Activated naive CD4-positive, alpha-beta T cell treated with anti-CD3 and anti-CD28 coated beads, Interleukin-2, amount 10 ng/mL, durations not matched to agents 7 days and 5 days (primary cell): ENCODE measurements around the gene IL20RA.
"Not testable (repeated sequence)": the region's sequence is repeated elsewhere in the genome, so short reads cannot be mapped to it uniquely, and the experiment has no call there.

Source experiments
- CTCF ChIA-PET: fragments of 350-600 bp; sonication (Branson Sonifier 250); formaldehyde crosslinking; loops from one replicate; lab custom pipeline; 2021; ENCODE audit warnings: antibody characterized with exemption; lab: Charles Lee
- DNase-seq: peaks from one replicate; pipeline ENCODE4 v3.0.0-alpha.2; 2020
- H3K27ac Mint-ChIP-seq: one replicate; pipeline ENCODE4 v1.8.0; 2021; ENCODE audit warnings: mild to moderate bottlenecking, moderate library complexity, mixed read lengths
- H3K27me3 Mint-ChIP-seq: one replicate; pipeline ENCODE4 v1.8.0; 2021; ENCODE audit warnings: mild to moderate bottlenecking, mixed read lengths
- H3K36me3 Mint-ChIP-seq: one replicate; pipeline ENCODE4 v1.8.0; 2021; ENCODE audit warnings: mixed read lengths
- H3K4me1 Mint-ChIP-seq: one replicate; pipeline ENCODE4 v1.8.0; 2021; ENCODE audit warnings: mixed read lengths
- H3K4me3 Mint-ChIP-seq: one replicate; pipeline ENCODE4 v1.8.0; 2021; ENCODE audit warnings: mild to moderate bottlenecking, moderate library complexity, mixed read lengths
- H3K9me3 Mint-ChIP-seq: one replicate; pipeline ENCODE4 v1.8.0; 2021; ENCODE audit warnings: mixed read lengths

IL20RA gene

GRCh38 chr6:136964398-136964797 lies 80.4 kb downstream of the IL20RA start:
- DNase-seq = no peak
- no peaks in the 10 kb centered on the region for H3K4me1 Mint-ChIP-seq
- CTCF ChIA-PET = no interaction called here
- no peak overlapping the region for H3K4me3 Mint-ChIP-seq
- no peak overlapping the region for H3K27ac Mint-ChIP-seq
- no peaks in the 10 kb centered on the region for H3K9me3 Mint-ChIP-seq
- H3K27me3 Mint-ChIP-seq = peaks cover 51% of the 10 kb centered on the region
- no peaks in the 10 kb centered on the region for H3K36me3 Mint-ChIP-seq

- H3K4me1 Mint-ChIP-seq = no peaks in the 10 kb centered on the region
- H3K27ac Mint-ChIP-seq = no peak overlapping the region
- H3K4me3 Mint-ChIP-seq = no peak overlapping the region
- no peak for DNase-seq
- H3K27me3 Mint-ChIP-seq = peaks cover 51% of the 10 kb centered on the region
- no peaks in the 10 kb centered on the region for H3K36me3 Mint-ChIP-seq
- H3K9me3 Mint-ChIP-seq = no peaks in the 10 kb centered on the region
- CTCF ChIA-PET = interaction anchor here (0.6 to 1.6 kb wide), 3 partner anchors 20 to 414 kb away, joined by 3 to 4 read pairs (median 3); no protein-coding TSS in a partner anchor
Measured at GRCh38 chr6:136963259-136963658, 81.5 kb downstream of the IL20RA start.

GRCh38 chr6:136962661-136963060 lies 82.1 kb downstream of the IL20RA start:
- CTCF ChIA-PET = interaction anchor here (1.0 to 1.6 kb wide), 2 partner anchors 20 to 37 kb away, joined by 3 to 4 read pairs; no protein-coding TSS in a partner anchor

GRCh38 chr6:136961848-136962247 lies 82.9 kb downstream of the IL20RA start:
- H3K4me1 Mint-ChIP-seq = peaks cover 3% of the 10 kb centered on the region
- H3K36me3 Mint-ChIP-seq = no peaks in the 10 kb centered on the region
- no peak overlapping the region for H3K27ac Mint-ChIP-seq
- DNase-seq = no peak
- CTCF ChIA-PET = no interaction called here
- H3K27me3 Mint-ChIP-seq = peaks cover 44% of the 10 kb centered on the region
- no peaks in the 10 kb centered on the region for H3K9me3 Mint-ChIP-seq
- H3K4me3 Mint-ChIP-seq = no peak overlapping the region

More at GRCh38 chr6:136962661-136963060, 82.1 kb downstream of the IL20RA start:
- no peaks in the 10 kb centered on the region for H3K4me1 Mint-ChIP-seq
- no peaks in the 10 kb centered on the region for H3K9me3 Mint-ChIP-seq
- no peak overlapping the region for H3K27ac Mint-ChIP-seq
- no peak for DNase-seq
- no peaks in the 10 kb centered on the region for H3K36me3 Mint-ChIP-seq
- peaks cover 47% of the 10 kb centered on the region for H3K27me3 Mint-ChIP-seq
- no peak overlapping the region for H3K4me3 Mint-ChIP-seq

GRCh38 chr6:136960781-136961180 lies 84.0 kb downstream of the IL20RA start:
- Mint-ChIP-seq H3K36me3 (no peaks in the 10 kb centered on the region), H3K27ac (no peak overlapping the region), H3K9me3 (no peaks in the 10 kb centered on the region), H3K4me1 (peaks cover 6% of the 10 kb centered on the region), H3K4me3 (no peak overlapping the region), H3K27me3 (peaks cover 39% of the 10 kb centered on the region)
- no peak for DNase-seq
- CTCF ChIA-PET = interaction anchor here (0.7 kb wide), 1 partner anchor 1184 kb away, joined by 3 read pairs; no protein-coding TSS in a partner anchor

- DNase-seq, CTCF ChIA-PET, H3K9me3 Mint-ChIP-seq, H3K27ac Mint-ChIP-seq, H3K36me3 Mint-ChIP-seq, H3K4me1 Mint-ChIP-seq, H3K4me3 Mint-ChIP-seq: not testable (repeated sequence)
- H3K27me3 Mint-ChIP-seq = peaks cover 36% of the 10 kb centered on the region
Measured at GRCh38 chr6:136959935-136960334, 84.8 kb downstream of the IL20RA start.

- Mint-ChIP-seq H3K9me3 (no peaks in the 10 kb centered on the region), H3K4me1 (peaks cover 6% of the 10 kb centered on the region), H3K27ac (no peak overlapping the region), H3K27me3 (peaks cover 36% of the 10 kb centered on the region), H3K36me3 (no peaks in the 10 kb centered on the region), H3K4me3 (no peak overlapping the region)
- DNase-seq = no peak
- CTCF ChIA-PET = no interaction called here
Measured at GRCh38 chr6:136959471-136959891, 85.3 kb downstream of the IL20RA start.

GRCh38 chr6:136958168-136958567 lies 86.6 kb downstream of the IL20RA start:
- CTCF ChIA-PET = interaction anchor here (0.6 kb wide), 1 partner anchor 113 kb away, joined by 3 read pairs; no protein-coding TSS in a partner anchor
- H3K27me3 Mint-ChIP-seq = peaks cover 37% of the 10 kb centered on the region
- DNase-seq = no peak

GRCh38 chr6:136956590-136957544 lies 87.9 kb downstream of the IL20RA start:
- DNase-seq = no peak
- Mint-ChIP-seq H3K9me3 (no peaks in the 10 kb centered on the region), H3K36me3 (no peaks in the 10 kb centered on the region), H3K27me3 (peaks cover 40% of the 10 kb centered on the region), H3K4me3 (no peak overlapping the region), H3K27ac (no peak overlapping the region), H3K4me1 (peaks cover 6% of the 10 kb centered on the region)
- CTCF ChIA-PET = no interaction called here

More at GRCh38 chr6:136958168-136958567, 86.6 kb downstream of the IL20RA start:
- peaks cover 6% of the 10 kb centered on the region for H3K4me1 Mint-ChIP-seq
- no peak overlapping the region for H3K4me3 Mint-ChIP-seq
- no peaks in the 10 kb centered on the region for H3K9me3 Mint-ChIP-seq
- H3K36me3 Mint-ChIP-seq = no peaks in the 10 kb centered on the region
- H3K27ac Mint-ChIP-seq = no peak overlapping the region

- Mint-ChIP-seq H3K4me1 (peaks cover 6% of the 10 kb centered on the region), H3K27me3 (peaks cover 37% of the 10 kb centered on the region), H3K9me3 (no peaks in the 10 kb centered on the region), H3K36me3 (no peaks in the 10 kb centered on the region), H3K4me3 (no peak overlapping the region), H3K27ac (no peak overlapping the region)
- CTCF ChIA-PET = no interaction called here
- DNase-seq = no peak
Measured at GRCh38 chr6:136955123-136955522, 89.6 kb downstream of the IL20RA start.

- no peak overlapping the region for H3K27ac Mint-ChIP-seq
- no peak overlapping the region for H3K4me3 Mint-ChIP-seq
Measured at GRCh38 chr6:136952714-136953260, 92.0 kb downstream of the IL20RA start.

GRCh38 chr6:136950436-136951126 lies 94.2 kb downstream of the IL20RA start:
- DNase-seq = no peak
- H3K4me1 Mint-ChIP-seq = no peaks in the 10 kb centered on the region
- CTCF ChIA-PET = no interaction called here
- H3K36me3 Mint-ChIP-seq = no peaks in the 10 kb centered on the region
- peaks cover 22% of the 10 kb centered on the region for H3K27me3 Mint-ChIP-seq
- H3K4me3 Mint-ChIP-seq = no peak overlapping the region
- no peaks in the 10 kb centered on the region for H3K9me3 Mint-ChIP-seq
- no peak overlapping the region for H3K27ac Mint-ChIP-seq

More at GRCh38 chr6:136952714-136953260, 92.0 kb downstream of the IL20RA start:
- CTCF ChIA-PET = no interaction called here
- peaks cover 6% of the 10 kb centered on the region for H3K4me1 Mint-ChIP-seq
- DNase-seq = no peak
- no peaks in the 10 kb centered on the region for H3K36me3 Mint-ChIP-seq
- peaks cover 27% of the 10 kb centered on the region for H3K27me3 Mint-ChIP-seq
- no peaks in the 10 kb centered on the region for H3K9me3 Mint-ChIP-seq
